HG02970 (cell line): ENCODE results near the gene GAB2.
"Not testable (repeated sequence)": the region's sequence is repeated elsewhere in the genome, so short reads cannot be mapped to it uniquely, and the experiment has no call there.

Experiments
- ATAC-seq: cut with Tn5 transposase; IDR thresholded peaks from one replicate; pipeline ENCODE4 v1.9.1; 2021; ENCODE audit warnings: mild to moderate bottlenecking, moderate library complexity, moderate number of reproducible peaks; ENCODE audit not compliant: unreplicated experiment, low FRiP score

GAB2 gene

GRCh38 chr11:78323363-78323762, 94.3 kb downstream of the GAB2 start:
- no peak for ATAC-seq

DNA sequence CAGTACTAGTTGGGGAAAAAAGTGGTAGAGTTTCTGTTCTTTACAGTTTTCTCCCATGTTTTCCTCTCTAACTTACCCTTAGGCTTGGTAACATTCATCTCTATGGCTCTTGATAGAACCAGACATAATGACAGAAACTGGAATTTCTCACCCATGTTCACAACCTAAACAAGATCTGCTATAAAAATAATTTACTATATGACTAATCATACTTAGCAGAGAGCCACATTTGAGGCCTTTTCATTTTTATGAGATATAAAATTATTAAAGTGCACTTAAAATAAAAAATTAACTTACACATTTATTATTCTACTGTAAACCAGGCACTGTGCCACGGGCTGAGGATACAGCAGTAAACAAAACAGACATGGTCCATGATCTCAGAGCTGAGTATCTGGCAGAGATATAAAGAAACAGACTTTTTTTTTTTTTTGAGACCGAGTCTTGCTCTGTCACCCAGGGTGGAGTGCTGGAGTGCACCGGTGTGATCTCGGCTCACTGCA, 98.1 kb downstream of the GAB2 start:
- ATAC-seq = no peak

- no peak for ATAC-seq
Measured at GRCh38 chr11:78318321-78319114, 99.1 kb downstream of the GAB2 start.

DNA sequence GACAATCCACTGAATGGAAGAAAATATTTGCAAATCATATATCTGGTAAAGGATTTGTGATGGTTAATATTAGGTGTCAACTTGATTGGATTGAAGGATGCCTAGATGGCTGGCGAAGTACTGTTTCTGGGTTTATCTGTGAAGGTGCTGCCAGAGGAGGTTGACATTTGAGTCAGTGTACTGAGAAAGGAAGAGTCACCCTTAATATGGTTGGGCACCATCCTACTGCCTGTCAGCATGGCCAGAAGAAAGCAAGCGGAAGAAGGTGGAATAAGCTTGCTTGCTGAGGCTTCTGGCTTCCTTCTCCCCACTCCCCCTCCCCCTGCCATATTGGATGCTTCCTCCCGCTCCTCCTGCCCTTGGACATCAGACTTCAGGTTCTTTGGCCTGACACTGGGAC, 101.9 kb downstream of the GAB2 start:
- ATAC-seq = no peak

DNA sequence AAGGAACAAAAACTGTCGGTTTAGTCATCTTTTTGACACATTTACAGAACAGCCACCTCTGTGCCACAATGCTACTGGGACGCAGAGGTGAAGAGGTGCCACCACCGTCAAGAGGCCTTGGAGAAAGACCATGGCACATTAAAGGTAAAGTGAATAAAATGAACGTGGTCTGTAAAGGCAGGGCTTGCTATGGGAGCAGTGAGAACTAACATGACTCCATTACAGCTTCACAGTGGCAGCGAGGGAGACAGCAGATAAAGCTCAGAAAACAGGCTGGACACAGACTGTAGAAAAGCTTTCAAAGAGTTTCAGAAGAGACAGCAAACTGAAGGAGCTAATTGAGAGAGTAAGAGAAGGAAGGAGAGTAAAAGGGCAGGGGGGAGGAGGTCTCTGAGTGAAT, 102.9 kb downstream of the GAB2 start:
- ATAC-seq = no peak

GRCh38 chr11:78313898-78314297, 103.7 kb downstream of the GAB2 start:
- no peak for ATAC-seq

DNA sequence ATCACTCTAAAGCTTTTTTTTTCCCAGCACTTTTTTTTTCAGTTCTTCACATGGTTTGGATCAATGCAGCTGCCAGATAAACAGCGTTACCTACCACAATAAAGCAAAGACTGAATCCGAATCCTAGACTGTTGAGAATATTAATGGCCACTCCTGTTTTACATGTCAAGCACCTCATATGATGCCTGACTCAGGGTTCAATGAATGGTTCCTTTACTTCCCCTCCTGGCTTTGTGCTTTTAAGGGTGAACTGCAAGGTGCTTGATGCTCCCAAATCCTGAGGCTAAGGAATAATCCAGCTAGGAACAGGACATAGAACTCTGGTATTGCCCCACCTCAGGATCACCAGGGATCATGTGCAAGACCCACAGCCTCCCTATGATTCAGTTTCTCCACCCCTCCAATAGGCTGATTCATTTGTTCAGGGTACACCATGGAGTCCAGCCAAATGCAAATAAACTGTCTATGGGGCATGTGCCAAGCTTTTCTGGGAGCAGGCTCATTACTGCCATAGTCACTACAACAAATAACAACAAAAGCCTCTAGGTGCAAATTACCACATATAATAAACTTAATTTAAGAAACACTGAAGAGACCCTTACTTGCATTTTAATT, 104.3 kb downstream of the GAB2 start:
- no peak for ATAC-seq

DNA sequence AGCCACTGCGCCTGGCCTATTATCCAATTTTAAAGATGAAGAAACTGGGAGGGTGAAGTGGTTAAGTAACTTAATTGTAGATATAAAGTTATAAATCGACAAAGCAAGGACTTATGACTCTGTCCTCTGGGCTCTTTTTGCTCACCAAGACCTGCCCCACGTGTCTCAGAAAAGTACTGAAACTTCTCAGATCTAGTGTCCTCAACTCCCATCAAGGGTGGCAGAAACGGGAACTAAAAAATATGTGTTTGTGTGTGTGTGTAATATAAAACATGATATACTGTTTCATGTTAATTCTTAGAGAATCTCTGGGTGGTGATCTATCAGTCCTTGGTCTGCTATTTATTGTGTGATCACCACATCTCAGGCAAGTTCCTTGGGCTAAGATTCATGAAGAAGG, 104.9 kb downstream of the GAB2 start:
- no peak for ATAC-seq

GRCh38 chr11:78311702-78312371, 105.8 kb downstream of the GAB2 start:
- ATAC-seq = no peak

DNA sequence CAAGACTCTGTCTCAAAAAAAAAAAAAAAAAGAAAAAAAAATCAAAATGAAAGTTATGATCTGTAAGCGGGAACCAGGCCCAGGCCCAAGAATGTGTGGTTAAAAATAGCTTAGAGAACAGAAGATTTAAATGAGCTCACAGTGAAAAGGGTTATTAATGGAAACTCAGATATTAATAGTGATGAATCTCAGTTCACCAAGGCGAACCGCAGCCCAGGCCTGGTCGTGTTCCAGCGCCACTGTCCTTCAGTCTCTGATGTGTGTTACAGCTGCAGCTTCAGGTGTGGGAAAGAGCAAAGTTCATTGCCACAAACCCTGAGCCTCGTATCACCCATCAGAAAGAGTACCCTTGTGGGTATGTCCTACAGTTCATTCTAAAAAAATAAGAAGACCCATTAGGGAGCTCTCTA, 107.1 kb downstream of the GAB2 start:
- peak; percentile 44 for ATAC-seq

DNA sequence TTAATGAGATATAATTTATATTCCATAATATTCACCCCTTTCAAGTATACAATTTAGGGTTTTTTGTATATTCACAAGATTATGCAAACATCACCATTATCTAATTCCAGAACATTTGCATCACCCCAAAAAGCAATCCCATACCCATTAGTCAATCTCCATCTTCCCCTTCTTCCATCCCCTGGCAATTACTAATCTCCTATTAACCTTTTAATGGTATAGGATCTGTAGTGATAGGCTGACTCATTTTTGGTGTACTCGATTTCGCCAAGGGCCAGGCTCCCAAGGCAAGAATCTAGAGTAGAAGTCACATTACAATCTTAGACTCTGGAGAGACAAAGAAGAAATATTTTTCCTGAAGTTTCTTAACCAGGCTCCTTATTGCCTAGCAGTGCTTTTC, 113.4 kb downstream of the GAB2 start:
- no peak for ATAC-seq

DNA sequence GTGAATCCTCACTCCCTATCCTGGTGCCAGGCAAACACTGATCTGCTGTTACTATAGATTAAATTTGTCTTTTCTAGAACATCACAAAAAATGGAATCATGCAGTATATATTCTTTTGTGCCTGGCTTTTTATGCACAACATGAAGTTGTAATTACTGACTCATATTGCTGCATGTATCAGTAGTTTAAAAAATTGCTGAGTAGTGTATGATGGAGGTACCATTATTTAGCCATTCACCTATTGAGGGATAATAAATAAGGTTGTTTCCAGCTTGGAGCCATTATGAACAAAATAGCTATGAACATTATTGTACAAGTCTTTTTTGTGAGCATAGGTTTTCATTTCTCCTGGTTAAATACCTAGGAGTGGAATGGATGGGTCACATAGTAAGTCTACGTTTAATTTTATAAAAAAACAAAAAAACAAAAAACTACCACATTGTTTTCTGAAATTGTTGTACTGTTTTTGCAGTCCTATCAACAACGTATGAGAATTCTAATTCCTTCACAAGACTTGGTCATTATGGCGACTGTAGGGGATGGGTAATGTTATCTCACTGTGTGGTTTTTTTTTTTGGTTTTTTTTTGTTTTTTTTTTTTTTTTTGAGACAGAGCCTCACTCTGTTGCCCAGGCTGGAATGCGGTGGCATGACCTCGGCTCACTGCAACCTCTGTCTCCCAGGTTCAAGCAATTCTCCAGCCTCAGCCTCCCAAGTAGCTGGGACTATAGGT, 117.3 kb downstream of the GAB2 start:
- no peak for ATAC-seq

- ATAC-seq = no peak
Measured at GRCh38 chr11:78299000-78299710, 118.5 kb downstream of the GAB2 start.

GRCh38 chr11:78298291-78298771, 119.3 kb downstream of the GAB2 start:
- no peak for ATAC-seq

GRCh38 chr11:78295991-78296930, 121.4 kb downstream of the GAB2 start:
- ATAC-seq = no peak

- no peak for ATAC-seq
Measured at GRCh38 chr11:78295347-78295746, 122.3 kb downstream of the GAB2 start.

DNA sequence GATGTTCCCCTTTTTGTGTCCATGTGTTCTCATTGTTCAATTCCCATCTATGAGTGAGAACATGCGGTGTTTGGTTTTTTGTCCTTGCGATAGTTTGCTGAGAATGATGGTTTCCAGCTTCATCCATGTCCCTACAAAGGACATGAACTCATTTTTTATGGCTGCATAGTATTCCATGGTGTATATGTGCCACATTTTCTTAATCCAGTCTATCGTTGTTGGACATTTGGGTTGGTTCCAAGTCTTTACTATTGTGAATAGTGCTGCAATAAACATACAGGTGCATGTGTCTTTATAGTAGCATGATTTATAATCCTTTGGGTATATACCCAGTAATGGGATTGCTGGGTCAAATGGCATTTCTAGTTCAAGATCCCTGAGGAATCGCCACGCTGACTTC, 123.5 kb downstream of the GAB2 start:
- ATAC-seq = not testable (repeated sequence)

DNA sequence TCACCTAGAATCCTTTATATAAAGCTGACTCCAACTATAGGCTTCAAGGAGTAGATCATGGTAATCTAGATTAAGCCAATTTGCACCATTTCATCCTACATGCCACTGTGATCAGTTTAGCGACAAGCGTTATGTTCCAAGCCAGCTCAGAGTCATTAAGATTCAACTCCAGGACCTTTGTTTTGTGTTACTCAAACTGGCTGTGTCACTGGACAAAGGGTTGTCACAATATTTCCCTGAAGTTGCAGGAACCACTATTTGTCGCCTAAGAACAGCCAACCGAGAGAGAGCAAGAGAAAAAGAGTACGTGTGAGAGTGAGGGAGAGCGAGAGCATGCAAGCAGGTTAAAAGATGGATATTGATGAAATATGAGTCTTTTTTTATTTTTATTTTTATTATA, 124.1 kb downstream of the GAB2 start:
- ATAC-seq = no peak
